Measurements from ENCODE around the gene IMPDH2. TPM values are rescaled to one million over a fixed set of nuclear protein-coding genes. Genes with fewer than 3 reads are reported as not detected.

IMPDH2 gene
- total and polyA plus RNA-seq, 2 donors, result 85.7 to 208 TPM

DNA sequence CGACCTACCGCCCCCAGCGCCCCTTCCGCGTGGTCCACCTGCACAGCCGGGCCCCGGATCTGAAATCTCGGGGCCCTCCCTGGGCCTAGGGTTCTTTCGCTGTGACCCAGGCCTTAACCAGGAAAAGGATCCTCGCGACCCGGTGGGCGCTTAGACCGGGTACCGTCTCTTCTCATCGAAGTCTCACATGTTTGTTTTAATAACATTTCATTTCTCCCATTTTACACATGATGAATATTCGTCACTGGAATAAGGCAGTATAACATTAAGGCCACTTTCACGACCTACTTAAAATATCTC, 10.5 kb downstream of the IMPDH2 start:
- Histone ChIP-seq H3K4me3 (ENCODE audit: low read length in 2 of 2) (peak overlapping the region; percentile 56 to 78), H3K27me3 (ENCODE audit: control insufficient read depth in 2 of 2, insufficient read depth in 1 of 2, low read length in 1 of 2) (peaks cover 0 to 10% of the 10 kb centered on the region in 2 donors), H3K4me1 (ENCODE audit: control insufficient read depth in 2 of 2, insufficient read depth in 2 of 2, low read length in 2 of 2) (peaks cover 11 to 45% of the 10 kb centered on the region in 2 donors), H3K9me3 (ENCODE audit: control insufficient read depth in 2 of 2, insufficient read depth in 1 of 2, low read length in 1 of 2) (peaks cover 0 to 8% of the 10 kb centered on the region in 2 donors), H3K27ac (ENCODE audit: low read depth in 1 of 2, low read length in 1 of 2) (peak overlapping the region; percentile 79 to 86), H3K36me3 (ENCODE audit: control insufficient read depth in 2 of 2, insufficient read depth in 2 of 2, low read length in 1 of 2) (peaks cover 30 to 43% of the 10 kb centered on the region in 2 donors)
- 3% methylated on average over 18 of the region's 18 CpGs for WGBS
- no peak for DNase-seq (ENCODE audit: low read depth in 6 of 9, low spot score in 9 of 9)

DNA sequence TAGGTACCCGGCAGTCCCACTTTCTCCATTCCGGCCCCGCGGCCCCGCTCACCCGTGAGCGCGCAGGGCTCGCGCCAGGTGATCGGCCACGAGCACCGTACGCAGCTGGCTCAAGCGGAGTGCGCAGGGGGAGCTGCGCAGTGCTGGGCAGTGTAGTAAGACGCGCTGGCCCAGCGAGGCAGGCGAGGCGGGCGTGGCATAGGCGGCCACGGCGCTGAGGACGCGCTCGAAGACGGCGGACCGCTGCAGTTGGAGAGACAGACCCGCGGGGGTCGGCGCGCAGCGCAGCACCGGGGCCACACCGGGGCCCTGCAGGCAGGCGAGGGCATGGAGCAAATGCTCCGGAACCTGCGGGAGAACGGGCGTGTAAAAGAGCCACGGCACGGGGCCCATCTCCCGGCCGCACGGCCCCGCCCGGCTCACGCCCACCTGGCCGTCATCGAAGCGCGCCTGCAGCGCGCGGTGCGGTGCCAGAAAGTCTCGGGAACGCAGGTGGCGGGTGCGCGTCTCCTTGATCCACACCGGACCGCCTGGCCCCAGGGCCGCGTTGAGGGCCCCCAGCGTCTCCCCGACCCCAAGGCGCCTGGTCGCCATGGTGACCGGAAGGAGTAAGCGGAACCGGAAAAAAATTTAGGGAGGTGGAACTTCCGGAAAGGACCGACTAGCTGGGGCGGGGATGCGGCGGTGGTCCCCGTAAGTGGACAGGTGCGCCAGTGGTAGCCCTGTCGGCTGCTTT, 11.1 kb downstream of the IMPDH2 start, which contains the start of gene DALRD3:
TSS of gene DALRD3 (minus strand) at position 610 of the 736 bp plus-strand sequence. CDS start at position 594, 16 bp downstream.
- H3K36me3 ChIP-seq (ENCODE audit: control insufficient read depth in 2 of 2, insufficient read depth in 2 of 2, low read length in 1 of 2), result peaks cover 35 to 43% of the 10 kb centered on the region in 2 donors
- peaks cover 11 to 42% of the 10 kb centered on the region in 2 donors for H3K4me1 ChIP-seq (ENCODE audit: control insufficient read depth in 2 of 2, insufficient read depth in 2 of 2, low read length in 2 of 2)
- under 1% methylated on average over 85 of the region's 85 CpGs for WGBS
- peak within 1 kb of the TSS; percentile 79 to 86 for H3K27ac ChIP-seq (ENCODE audit: low read depth in 1 of 2, low read length in 1 of 2)
- peaks cover 0 to 10% of the 10 kb centered on the region in 2 donors for H3K27me3 ChIP-seq (ENCODE audit: control insufficient read depth in 2 of 2, insufficient read depth in 1 of 2, low read length in 1 of 2)
- DNase-seq (ENCODE audit: low read depth in 6 of 9, low spot score in 9 of 9), result peak in 4 of 9 donors; percentile 35 to 71 (median 54)
- peak within 1 kb of the TSS; percentile 56 to 78 for H3K4me3 ChIP-seq (ENCODE audit: low read length in 2 of 2)
- peaks cover 0 to 8% of the 10 kb centered on the region in 2 donors for H3K9me3 ChIP-seq (ENCODE audit: control insufficient read depth in 2 of 2, insufficient read depth in 1 of 2, low read length in 1 of 2)

DNA sequence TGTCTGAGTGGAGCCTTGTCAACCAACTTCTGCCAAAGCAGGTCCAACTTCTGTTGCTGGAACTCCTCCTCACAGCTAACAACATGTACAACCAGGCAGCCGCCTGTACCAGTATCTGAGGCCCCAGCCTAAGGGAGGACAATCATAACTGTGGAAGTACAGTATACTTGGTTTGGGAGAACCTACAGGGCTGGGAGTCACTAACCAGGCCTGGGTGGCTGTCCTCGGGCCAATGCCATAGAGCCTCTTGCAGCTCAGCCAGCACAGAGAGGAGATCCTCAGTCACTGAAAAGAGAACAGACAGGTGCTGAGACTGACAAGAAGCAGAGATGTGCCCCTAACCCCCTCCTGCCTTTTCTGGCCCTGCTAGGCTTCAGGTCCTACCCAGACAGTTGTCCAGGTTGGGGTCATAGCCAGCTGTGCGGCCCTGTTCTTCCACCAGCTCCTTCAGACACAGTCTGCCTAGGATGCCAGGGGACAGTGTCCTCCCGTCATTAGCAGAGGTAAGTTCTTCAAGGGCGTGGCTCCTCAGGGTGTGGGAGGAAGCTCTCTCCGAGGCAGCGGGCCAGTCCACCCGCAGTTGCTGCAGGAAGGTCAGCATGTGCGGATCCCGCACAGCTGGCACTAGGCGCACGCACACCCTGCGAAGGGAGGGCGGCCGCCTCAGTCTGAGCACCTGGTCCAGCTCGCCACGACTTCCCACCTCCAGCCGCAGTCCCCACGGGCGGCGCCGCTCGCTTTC, 11.8 kb downstream of the IMPDH2 start:
- Histone ChIP-seq H3K27ac (ENCODE audit: low read depth in 1 of 2, low read length in 1 of 2) (no peak overlapping the region), H3K9me3 (ENCODE audit: control insufficient read depth in 2 of 2, insufficient read depth in 1 of 2, low read length in 1 of 2) (peaks cover 0 to 5% of the 10 kb centered on the region in 2 donors), H3K4me3 (ENCODE audit: low read length in 2 of 2) (peak overlapping the region; percentile 56 to 78), H3K36me3 (ENCODE audit: control insufficient read depth in 2 of 2, insufficient read depth in 2 of 2, low read length in 1 of 2) (peaks cover 40 to 44% of the 10 kb centered on the region in 2 donors), H3K27me3 (ENCODE audit: control insufficient read depth in 2 of 2, insufficient read depth in 1 of 2, low read length in 1 of 2) (peaks cover 0 to 10% of the 10 kb centered on the region in 2 donors), H3K4me1 (ENCODE audit: control insufficient read depth in 2 of 2, insufficient read depth in 2 of 2, low read length in 2 of 2) (peaks cover 5 to 35% of the 10 kb centered on the region in 2 donors)
- 13% methylated on average over 23 of the region's 23 CpGs for WGBS
- DNase-seq (ENCODE audit: low read depth in 6 of 9, low spot score in 9 of 9), result no peak

DNA sequence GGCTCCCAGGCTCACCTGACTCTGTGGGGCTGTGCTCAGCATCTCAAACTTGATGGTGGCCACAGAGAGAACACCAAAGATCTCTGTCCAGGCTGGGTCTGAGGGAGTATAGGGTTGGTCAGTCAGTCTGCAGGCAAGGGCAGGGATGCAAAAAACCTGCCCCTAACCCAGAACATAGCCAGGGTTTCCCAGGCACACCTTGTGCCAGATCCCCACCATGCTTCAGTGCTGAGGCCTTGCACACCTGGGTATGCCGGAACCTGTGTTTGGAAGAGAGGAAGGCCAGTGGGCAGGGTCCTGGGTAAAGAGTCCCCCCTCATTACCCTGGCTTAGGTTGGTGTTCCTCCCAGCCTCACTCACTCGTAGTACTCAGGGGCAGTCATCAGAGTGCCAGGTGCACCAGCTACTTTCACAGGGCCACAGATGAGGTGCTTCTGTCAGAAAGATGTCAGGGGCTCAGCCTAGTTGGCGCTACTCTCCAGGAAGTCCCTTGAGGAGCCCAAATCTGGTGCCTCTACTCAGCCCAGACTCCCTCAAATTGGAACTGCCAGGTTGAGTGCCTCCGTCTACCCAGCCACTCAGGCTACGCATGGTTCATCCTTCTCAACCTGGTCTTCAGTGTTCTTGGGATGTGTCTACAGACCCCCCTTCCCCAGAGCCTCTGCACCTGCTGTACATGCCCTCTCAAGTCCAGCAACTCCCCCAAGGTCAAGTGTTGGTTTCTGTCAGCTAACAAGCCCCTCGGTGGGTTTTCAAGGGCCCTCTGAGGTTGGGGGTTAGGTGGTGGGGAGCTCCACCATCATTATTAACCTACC, 12.6 kb downstream of the IMPDH2 start:
- no peak for DNase-seq (ENCODE audit: low read depth in 6 of 9, low spot score in 9 of 9)
- Histone ChIP-seq H3K36me3 (ENCODE audit: control insufficient read depth in 2 of 2, insufficient read depth in 2 of 2, low read length in 1 of 2) (peaks cover 48 to 52% of the 10 kb centered on the region in 2 donors), H3K4me1 (ENCODE audit: control insufficient read depth in 2 of 2, insufficient read depth in 2 of 2, low read length in 2 of 2) (peaks cover 5 to 33% of the 10 kb centered on the region in 2 donors), H3K27me3 (ENCODE audit: control insufficient read depth in 2 of 2, insufficient read depth in 1 of 2, low read length in 1 of 2) (peaks cover 0 to 10% of the 10 kb centered on the region in 2 donors), H3K9me3 (ENCODE audit: control insufficient read depth in 2 of 2, insufficient read depth in 1 of 2, low read length in 1 of 2) (no peaks in the 10 kb centered on the region), H3K4me3 (ENCODE audit: low read length in 2 of 2) (no peak overlapping the region), H3K27ac (ENCODE audit: low read depth in 1 of 2, low read length in 1 of 2) (no peak overlapping the region)
- WGBS, result 97% methylated on average over 6 of the region's 6 CpGs

DNA sequence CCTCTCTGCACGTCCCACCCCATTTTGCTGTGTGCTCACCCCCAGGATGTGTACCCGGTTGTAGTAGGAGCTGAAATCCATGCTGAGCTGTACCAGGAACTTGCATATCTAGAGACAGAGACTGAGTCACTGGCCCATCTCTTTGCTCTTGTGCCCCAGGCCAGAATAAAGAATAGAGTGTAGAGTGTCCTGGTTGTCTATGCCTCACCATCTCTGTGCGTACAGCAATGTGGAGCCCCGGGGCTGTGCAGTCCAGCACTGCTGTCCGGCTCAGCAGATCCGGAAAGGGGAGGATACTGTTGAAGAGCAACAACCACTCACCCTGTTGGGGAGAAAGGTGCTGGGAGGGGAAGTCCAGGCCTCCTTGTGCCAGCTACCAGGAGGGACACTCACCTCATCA, 13.4 kb downstream of the IMPDH2 start:
- Histone ChIP-seq H3K27ac (ENCODE audit: low read depth in 1 of 2, low read length in 1 of 2) (no peak overlapping the region), H3K4me1 (ENCODE audit: control insufficient read depth in 2 of 2, insufficient read depth in 2 of 2, low read length in 2 of 2) (peaks cover 5 to 33% of the 10 kb centered on the region in 2 donors), H3K9me3 (ENCODE audit: control insufficient read depth in 2 of 2, insufficient read depth in 1 of 2, low read length in 1 of 2) (no peaks in the 10 kb centered on the region), H3K27me3 (ENCODE audit: control insufficient read depth in 2 of 2, insufficient read depth in 1 of 2, low read length in 1 of 2) (peaks cover 0 to 10% of the 10 kb centered on the region in 2 donors), H3K4me3 (ENCODE audit: low read length in 2 of 2) (no peak overlapping the region), H3K36me3 (ENCODE audit: control insufficient read depth in 2 of 2, insufficient read depth in 2 of 2, low read length in 1 of 2) (peaks cover 50 to 56% of the 10 kb centered on the region in 2 donors)
- no peak for DNase-seq (ENCODE audit: low read depth in 6 of 9, low spot score in 9 of 9)
- 96% methylated on average over 6 of the region's 6 CpGs for WGBS

DNA sequence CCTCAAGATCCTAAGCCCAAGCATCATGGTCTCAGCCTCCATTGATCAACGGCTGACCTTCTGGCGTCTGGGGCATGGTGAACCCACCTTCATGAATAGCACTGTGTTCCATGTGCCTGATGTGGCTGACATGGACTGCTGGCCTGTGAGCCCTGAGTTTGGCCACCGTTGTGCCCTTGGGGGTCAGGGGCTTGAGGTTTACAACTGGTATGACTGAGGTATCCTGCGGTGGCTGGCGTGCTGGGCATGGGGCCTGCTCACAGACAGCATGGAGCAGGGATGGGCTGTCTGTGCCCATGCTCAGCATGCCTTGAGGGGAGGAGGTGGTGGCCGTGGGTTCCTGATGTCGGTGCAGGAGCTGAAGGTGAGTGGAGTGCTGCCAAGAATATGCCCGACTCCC, 14.1 kb downstream of the IMPDH2 start:
- no peak overlapping the region for H3K4me3 ChIP-seq (ENCODE audit: low read length in 2 of 2)
- peaks cover 50 to 56% of the 10 kb centered on the region in 2 donors for H3K36me3 ChIP-seq (ENCODE audit: control insufficient read depth in 2 of 2, insufficient read depth in 2 of 2, low read length in 1 of 2)
- 98% methylated on average over 8 of the region's 8 CpGs for WGBS
- peaks cover 0 to 10% of the 10 kb centered on the region in 2 donors for H3K27me3 ChIP-seq (ENCODE audit: control insufficient read depth in 2 of 2, insufficient read depth in 1 of 2, low read length in 1 of 2)
- H3K4me1 ChIP-seq (ENCODE audit: control insufficient read depth in 2 of 2, insufficient read depth in 2 of 2, low read length in 2 of 2), result peaks cover 5 to 27% of the 10 kb centered on the region in 2 donors
- H3K9me3 ChIP-seq (ENCODE audit: control insufficient read depth in 2 of 2, insufficient read depth in 1 of 2, low read length in 1 of 2), result no peaks in the 10 kb centered on the region
- no peak for DNase-seq (ENCODE audit: low read depth in 6 of 9, low spot score in 9 of 9)
- H3K27ac ChIP-seq (ENCODE audit: low read depth in 1 of 2, low read length in 1 of 2), result no peak overlapping the region

DNA sequence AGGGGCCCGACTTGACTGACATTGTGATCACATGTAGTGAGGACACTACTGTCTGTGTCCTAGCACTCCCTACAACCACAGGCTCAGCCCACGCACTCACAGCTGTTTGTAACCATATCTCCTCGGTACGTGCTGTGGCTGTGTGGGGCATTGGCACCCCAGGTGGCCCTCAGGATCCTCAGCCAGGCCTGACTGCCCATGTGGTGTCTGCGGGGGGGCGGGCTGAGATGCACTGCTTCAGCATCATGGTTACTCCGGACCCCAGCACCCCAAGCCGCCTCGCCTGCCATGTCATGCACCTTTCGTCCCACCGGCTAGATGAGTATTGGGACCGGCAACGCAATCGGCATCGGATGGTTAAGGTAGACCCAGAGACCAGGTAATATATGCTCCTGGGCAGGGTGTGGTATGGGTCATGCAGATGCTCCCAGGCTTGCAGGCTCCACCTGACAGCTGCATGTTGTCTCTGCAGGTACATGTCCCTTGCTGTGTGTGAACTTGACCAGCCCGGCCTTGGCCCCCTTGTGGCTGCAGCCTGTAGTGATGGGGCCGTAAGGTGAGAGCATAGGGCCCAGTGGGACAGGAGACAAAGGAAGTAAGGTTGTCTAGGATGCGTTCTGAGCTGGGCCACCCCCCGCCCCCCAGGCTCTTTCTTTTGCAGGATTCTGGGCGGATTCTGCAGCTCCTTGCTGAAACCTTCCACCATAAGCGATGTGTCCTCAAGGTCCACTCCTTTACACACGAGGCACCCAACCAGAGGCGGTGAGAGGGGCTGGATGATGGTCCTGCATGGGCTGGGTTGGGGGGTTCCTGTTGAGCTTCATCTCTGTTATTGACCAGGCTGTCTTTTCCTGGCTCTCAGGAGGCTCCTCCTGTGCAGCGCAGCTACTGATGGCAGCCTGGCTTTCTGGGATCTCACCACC, 15.2 kb downstream of the IMPDH2 start:
- peaks cover 0 to 17% of the 10 kb centered on the region in 2 donors for H3K4me1 ChIP-seq (ENCODE audit: control insufficient read depth in 2 of 2, insufficient read depth in 2 of 2, low read length in 2 of 2)
- peaks cover 0 to 10% of the 10 kb centered on the region in 2 donors for H3K27me3 ChIP-seq (ENCODE audit: control insufficient read depth in 2 of 2, insufficient read depth in 1 of 2, low read length in 1 of 2)
- H3K27ac ChIP-seq (ENCODE audit: low read depth in 1 of 2, low read length in 1 of 2), result no peak overlapping the region
- no peaks in the 10 kb centered on the region for H3K9me3 ChIP-seq (ENCODE audit: control insufficient read depth in 2 of 2, insufficient read depth in 1 of 2, low read length in 1 of 2)
- 94% methylated on average over 24 of the region's 24 CpGs for WGBS
- H3K4me3 ChIP-seq (ENCODE audit: low read length in 2 of 2), result no peak overlapping the region
- peak in 1 of 9 donors; percentile 18 for DNase-seq (ENCODE audit: low read depth in 6 of 9, low spot score in 9 of 9)
- peaks cover 53 to 56% of the 10 kb centered on the region in 2 donors for H3K36me3 ChIP-seq (ENCODE audit: control insufficient read depth in 2 of 2, insufficient read depth in 2 of 2, low read length in 1 of 2)

DNA sequence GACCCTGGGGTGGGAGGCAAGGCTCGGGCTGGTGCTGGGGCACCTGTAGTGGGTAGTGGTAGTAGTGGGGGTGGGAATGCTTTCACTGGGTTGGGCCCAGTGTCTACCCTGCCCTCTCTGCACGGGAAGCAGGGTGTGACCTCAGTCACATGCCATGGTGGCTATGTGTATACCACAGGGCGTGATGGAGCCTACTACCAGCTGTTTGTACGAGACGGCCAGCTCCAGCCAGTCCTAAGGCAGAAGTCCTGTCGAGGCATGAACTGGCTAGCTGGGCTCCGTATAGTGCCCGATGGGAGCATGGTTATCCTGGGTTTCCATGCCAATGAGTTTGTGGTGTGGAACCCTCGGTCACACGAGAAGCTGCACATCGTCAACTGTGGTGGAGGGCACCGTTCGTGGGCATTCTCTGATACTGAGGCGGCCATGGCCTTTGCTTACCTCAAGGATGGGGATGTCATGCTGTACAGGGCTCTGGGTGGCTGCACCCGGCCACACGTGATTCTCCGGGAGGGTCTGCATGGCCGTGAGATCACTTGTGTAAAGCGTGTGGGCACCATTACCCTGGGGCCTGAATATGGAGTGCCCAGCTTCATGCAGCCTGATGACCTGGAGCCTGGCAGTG, 16.0 kb downstream of the IMPDH2 start:
- DNase-seq (ENCODE audit: low read depth in 6 of 9, low spot score in 9 of 9), result no peak
- Histone ChIP-seq H3K27me3 (ENCODE audit: control insufficient read depth in 2 of 2, insufficient read depth in 1 of 2, low read length in 1 of 2) (peaks cover 0 to 10% of the 10 kb centered on the region in 2 donors), H3K4me3 (ENCODE audit: low read length in 2 of 2) (no peak overlapping the region), H3K27ac (ENCODE audit: low read depth in 1 of 2, low read length in 1 of 2) (no peak overlapping the region), H3K9me3 (ENCODE audit: control insufficient read depth in 2 of 2, insufficient read depth in 1 of 2, low read length in 1 of 2) (no peaks in the 10 kb centered on the region), H3K4me1 (ENCODE audit: control insufficient read depth in 2 of 2, insufficient read depth in 2 of 2, low read length in 2 of 2) (peaks cover 3 to 19% of the 10 kb centered on the region in 2 donors), H3K36me3 (ENCODE audit: control insufficient read depth in 2 of 2, insufficient read depth in 2 of 2, low read length in 1 of 2) (peaks cover 53 to 59% of the 10 kb centered on the region in 2 donors)
- WGBS, result 93% methylated on average over 19 of the region's 19 CpGs
